GM18861 (cell line): ENCODE data around the gene EYA2.

Source experiments
- ATAC-seq: cut with Tn5 transposase; IDR thresholded peaks from one replicate; pipeline ENCODE4 v1.9.1; 2021; ENCODE audit not compliant: unreplicated experiment

EYA2 gene

DNA sequence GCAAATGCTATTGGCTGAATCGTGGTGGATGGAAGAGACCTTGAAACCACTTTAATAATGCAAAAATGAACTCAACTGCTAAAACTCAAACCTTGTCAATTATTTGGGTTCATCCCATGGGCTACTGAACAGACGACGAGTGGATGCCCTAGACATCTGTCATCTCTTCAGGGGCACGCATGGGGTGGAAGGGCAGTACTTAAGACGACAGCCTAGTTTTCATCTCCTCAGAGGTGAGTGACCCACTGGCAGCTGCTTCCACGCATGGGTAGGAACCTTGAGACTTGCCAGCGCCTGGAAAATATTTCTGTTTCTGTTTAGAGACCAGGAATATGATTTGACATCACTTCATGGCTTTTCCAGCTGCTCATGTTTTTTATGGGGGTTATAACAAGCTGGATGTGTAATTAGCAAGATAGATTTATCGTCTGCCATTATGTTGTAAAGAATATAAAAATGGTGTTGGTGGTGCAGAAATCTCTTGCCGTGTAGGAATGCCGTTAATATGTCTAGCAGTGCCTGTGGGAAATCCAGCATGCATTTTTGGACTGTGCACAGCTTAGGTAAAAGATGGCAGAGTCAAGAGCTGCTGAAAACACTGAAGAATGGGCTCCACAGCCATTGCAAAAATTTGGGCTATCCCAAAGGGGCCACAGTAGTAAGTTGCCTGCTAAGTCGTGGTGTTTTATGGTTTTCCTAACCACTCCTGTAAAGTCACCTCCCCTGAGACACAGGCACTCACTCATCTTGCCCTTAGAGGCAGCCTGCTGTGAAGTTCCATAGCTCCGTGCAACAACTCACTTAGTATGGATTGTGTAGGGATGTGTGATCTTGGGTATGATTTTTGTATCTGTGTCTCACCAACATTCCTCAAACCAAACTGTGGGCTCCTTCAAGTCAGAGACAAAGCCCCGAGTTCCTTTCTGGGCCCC lies 203.3 kb downstream of the EYA2 start:
- ATAC-seq, result no peak

DNA sequence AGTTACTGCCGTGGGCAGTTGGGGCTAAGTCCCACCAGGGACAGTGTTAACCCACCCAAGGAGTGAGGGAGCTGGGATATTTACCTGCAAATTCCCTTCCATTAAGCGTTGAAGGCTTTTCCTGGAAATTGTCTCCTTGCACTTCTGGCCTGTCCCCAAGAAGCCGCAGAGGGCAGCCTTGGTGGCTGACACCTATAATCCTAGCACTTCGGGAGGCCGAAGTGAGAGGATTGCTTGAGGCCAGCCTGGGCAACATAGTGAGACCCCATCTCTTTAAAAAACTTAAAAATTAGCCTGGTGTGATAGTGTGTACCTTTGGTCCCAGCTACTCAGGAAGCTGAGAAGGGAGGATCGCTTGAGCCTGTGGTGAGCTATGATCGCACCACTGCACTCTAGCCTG lies 204.4 kb downstream of the EYA2 start:
- ATAC-seq, result no peak

DNA sequence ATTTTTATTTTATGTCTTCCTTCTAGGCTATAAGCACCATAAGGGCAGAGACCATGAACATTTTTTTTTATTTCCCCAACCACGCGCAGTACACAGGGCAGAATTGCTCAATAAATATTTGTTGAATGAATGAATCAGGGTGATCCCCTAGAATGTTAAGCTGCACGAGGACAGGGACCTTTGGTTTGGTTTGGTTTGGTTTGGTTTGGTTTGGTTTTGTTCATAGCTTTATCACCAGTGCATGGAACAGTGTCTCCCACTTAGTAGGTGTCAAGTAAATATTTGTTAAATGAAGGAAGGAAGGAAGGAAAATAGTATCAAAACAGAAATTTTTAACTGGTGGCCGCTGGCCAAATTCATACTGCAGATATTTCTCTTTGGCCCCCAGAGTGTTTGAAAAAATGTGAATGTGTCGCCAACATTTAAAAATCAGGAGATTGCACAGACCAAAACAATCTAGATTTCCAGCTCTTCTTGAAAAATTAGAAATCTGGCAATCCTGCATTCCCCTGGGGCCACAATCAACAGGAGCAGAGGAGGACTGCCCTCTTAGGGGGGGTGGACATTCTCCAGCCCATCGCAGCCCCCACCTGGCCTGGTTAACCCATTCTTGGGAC lies 205.3 kb downstream of the EYA2 start:
- no peak for ATAC-seq

DNA sequence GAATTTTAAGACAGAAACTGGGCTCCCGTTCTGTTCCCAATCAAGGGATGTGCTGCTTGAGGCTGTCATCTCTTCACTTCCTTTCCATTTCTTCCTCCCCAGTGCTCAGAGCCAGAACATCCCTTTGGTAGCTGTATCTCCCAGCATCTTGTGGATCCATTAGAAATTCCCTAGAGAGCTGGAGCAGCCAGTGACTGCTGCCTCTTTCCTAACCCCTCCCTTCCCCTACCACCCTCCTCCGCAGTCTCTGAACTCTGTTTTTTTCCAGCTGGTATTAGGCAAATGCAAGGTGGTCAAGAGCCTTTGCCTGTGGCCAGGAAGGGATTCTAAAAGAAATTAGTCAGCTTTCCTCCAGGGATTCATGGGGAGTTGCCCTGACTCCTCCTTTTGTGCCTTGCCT lies 208.0 kb downstream of the EYA2 start:
- ATAC-seq, result no peak

DNA sequence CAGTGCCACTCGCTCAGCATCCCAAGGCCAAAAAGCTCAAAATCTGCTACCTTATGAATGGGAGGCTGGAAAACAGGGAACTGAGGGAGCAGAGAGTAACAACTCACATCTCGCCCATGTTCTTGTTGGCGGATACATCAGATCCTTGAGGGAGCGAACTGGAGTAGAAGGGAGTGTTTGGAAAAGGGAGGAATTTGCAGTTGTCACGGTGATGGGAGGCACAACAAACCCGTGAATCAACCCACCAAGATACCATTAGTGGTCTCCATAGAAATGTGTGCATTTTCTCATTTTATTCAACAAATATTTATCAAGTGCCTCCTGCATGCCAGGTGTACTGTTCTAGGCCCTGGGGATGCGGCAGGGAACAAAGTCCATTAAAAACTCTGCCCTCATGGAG lies 212.1 kb downstream of the EYA2 start:
- no peak for ATAC-seq

DNA sequence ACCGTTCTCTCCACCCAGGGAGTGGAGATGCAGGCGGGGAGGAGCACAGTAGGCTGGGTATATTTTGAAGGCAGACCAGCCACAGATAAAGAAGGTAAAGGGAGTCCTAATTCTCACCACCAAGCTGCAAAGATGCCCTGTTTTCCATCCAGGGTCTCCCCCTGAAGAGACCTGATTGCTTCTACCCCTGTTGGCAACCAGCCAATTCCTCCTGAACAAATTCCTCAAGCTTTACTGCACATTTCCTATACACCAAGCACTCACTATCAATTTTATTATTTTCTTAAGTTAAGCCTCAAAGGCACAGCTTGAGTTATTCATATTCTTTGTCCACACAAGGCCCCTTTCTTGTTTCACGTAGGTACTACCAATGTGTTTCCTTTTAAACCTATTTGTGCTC lies 214.4 kb downstream of the EYA2 start:
- no peak for ATAC-seq

DNA sequence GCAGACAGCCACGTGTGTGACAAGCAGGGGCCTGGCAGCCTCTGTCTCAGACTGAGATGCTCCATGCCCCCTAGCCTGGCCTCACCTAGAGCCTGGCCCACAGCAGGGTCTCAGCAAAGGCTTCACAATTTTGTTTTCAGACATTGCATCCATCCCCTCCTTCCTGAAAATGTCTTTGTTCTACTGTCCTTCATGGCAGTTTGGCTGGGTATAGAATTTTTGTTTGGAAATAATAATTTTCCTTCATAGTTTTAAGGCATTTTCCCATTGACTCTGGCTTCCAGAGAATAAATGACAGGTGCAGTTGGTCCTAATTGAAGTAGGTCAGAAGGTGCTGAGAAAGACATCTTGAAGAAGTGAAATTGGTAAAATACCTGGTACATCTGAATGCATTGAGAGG lies 216.2 kb downstream of the EYA2 start:
- ATAC-seq, result no peak

DNA sequence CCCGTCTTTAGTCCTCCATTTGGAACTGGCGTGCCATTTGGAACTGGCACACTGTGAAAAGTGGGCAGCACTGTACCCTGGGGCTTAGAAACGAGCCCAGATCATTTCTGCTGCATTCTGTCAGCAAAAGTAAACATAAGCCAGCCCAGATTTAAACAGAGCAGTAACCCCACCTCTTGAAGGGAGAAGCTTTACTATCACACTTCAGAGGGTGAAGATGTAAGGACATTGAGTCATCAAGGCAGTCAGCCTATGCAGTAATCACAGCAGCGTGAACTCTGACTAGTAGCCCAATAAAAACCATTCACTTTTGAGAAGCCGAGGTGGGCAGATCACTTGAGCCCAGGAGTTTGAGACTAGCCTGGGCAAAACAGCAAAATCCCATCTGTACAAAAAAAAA lies 216.9 kb downstream of the EYA2 start:
- ATAC-seq, result no peak

DNA sequence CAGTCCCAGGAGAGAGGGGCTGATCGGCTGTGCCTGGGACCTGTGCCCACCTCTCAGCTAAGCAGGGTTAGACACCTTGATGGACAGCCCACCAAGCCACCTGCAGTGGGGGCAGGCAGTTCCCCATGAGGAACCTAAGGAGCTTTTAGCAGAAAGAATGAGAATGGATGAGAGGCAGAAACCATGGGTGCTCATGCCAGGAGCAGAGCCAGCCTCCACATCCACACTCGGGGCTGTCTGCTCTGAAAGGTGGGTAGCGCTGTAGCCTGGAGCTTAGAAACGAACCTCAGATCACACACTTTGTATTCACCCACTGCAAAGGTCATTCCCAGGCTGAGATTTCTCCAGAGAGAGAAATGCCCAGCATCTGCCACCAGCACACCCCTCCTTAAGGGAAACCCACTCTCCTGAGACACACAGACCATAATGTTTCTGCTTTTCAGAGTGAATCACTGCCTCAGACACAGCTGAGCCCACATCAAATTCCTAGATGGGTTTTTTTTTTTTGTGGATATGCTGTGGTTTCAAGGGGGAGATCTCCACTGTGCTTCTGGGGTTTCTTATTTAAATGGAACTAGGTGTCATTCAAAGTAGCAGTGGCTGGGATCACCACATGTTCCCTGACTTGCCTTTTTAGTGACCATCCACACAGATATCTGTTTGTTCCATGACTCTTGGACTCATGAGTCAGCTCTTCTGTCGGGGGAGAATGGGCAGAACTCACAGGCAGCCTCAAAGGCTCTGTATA lies 218.9 kb downstream of the EYA2 start:
- no peak for ATAC-seq

DNA sequence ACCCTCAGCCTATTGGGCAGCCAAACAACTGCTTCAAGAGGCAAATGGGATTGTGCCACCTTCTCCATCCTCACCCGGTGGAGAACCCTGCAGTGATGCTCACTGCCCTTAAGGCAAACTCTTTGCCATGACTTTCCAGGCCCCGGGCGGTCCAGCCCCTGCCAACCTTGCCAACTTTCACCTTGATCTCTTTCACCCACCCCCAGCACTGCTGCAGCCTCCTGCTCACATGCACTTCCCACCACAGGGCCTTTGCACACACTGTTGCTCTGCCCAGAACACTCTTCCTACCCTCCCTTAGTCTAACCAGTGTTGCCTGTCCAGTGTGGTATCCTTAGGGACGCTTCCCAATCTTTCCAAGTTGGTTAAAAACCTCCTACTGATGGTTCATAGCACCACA lies 221.1 kb downstream of the EYA2 start:
- no peak for ATAC-seq

DNA sequence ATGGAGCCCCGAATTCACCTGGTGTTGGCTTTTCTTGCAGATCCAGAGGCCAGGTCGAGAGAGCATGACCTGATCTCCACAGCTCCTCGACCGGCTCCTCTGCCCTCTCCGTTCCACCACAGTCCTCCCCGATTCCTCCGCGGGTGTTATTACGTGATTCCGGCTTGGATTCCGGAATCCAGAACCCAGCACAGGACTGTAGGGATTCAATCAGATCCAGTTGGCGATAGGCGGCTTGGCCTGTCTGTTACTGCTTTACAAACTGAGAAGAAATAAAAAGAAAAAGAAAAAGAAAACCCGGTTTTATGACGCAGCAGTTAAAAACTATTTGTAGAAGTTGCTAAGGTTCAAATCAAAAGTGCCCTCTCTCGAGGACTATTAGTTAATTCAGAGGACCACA lies 222.7 kb downstream of the EYA2 start:
- no peak for ATAC-seq

DNA sequence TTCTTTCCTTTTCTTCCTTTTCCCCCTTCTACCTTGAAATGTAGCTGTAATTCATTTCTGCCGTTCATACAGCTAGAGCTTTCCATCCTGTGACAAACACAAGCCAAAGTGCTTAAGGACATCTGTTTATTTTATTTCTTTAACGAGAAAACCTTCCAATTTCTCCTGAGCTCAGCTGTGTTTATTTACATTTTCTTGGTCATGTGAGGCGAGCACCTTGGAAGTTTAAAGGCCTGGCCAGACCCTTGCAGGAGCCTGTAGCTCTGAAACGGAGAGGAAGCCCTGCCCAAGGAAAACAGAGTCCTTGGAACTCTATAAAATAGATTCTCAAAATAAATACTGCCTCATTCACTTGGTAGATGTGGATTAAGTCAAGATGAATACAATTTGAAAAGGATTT lies 223.1 kb downstream of the EYA2 start:
- no peak for ATAC-seq

DNA sequence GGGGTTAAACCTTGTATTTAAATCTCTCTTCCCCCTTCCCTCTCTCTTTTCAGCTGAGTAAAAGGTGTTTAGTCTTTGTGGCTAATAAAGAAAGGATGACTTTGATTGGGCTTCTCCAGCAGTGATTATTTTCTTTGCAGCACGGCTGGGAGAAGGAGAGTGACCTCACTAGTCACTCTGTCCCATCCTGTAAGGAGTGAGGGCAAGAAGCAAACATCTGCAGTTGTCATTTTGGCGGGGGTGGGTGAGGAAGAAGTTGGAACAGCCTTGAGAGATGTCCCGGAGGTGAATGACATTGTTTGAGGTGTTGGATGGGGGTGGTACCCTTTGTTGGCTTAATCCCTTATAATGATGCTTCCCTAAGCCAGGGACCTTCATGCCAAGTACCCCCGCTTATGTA lies 223.6 kb downstream of the EYA2 start:
- no peak for ATAC-seq

DNA sequence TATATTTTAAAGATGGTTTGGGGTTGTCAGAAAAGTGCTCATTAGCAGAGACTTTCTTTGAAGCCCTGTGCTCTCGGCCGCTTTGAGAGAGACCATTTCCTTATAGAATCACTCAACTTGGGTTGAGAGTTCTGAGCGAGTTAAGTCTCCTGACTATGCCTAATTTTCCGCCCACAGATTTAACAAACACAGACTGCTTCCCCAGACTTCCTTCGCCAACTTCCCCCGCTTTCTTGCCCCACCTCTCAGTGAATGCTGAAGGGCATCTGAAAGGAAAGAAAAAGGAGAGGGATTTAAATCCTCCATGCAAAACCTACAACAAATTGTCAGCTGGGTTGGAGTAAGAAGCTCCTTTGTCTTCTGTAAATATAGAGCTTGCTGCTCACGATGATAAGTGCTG lies 224.0 kb downstream of the EYA2 start:
- no peak for ATAC-seq

DNA sequence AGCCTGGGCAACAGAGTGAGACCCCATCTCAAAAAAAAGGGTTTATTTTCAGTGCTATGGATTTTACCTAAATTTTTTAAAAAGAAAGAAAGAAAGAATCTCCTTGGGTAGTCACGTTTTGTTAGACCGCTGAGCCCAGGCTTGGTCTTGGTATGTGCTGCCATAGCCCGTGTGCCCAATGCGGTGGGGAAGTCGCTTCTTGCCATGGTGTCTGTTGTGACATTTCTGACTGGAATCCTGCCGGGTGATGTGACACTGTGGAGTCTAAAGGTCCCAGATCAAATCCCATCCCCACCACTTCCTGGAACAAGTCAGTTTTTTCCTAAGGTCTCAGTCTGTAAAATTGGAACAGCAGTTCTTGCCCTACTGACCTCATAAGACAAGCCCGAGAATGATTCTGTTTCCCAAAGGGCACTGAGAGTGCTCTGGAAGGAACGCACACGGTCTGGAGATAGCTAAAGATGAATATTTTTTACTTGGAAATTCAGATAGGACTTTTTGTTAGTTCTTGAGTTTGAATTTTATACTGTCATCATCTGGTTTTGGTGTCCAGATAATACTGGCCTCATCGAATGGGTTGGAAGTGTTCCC lies 225.8 kb downstream of the EYA2 start:
- ATAC-seq, result no peak

DNA sequence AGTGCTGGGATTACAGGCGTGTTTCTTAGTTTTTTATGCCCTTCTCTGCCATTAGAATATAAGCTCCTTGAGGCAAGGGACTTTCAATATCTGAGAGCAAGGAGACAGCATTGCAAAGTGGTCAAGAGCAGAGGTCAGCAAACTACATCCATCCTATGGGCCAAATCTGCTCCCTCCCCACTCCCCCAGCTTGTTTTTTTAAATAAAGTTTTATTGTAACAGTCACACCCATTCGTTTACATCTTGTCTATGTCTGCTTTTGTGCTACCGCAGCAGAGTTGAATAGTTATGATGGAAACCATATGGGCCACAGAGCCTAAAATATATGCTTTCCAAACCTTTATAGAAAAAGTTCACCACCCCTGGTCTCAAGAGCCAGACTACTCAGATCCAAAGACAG lies 227.9 kb downstream of the EYA2 start:
- ATAC-seq, result no peak

DNA sequence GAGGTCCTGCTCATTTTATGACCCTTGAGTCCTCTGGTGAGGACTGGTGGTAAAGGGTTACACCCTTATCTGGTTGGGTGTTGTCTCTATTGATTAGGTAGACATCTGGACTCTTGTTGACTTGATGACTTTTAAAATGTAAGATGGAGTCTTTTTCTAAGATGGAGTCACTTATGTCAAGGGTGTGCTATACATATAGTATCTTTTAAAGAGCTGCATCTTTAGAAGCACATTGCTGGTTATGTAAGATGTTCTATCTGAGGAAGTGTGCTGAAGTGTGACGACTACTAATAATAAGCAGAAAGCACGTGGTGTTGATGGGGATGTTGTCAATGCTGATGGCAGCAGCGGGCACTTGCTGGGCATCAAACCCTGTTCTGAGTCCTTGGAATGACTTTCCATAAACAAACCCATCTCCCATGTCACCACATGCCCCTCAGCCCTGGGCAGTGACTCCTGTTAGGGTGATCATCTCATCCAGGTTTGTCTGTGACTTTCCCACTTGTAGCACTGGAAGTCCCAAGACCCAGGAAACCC lies 229.6 kb downstream of the EYA2 start:
- no peak for ATAC-seq

DNA sequence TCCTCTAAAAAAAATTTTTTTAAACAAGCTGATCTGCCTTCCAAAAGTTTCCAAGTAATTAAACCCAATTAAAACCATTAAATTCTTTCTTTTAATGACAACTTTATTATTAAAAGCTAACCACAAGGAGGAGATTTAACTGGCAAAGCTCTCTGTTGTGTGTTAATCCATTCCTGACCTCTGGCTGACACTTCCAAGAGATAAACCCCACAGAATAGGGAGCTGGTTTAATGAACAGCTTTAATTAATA lies 230.8 kb downstream of the EYA2 start:
- ATAC-seq, result no peak

DNA sequence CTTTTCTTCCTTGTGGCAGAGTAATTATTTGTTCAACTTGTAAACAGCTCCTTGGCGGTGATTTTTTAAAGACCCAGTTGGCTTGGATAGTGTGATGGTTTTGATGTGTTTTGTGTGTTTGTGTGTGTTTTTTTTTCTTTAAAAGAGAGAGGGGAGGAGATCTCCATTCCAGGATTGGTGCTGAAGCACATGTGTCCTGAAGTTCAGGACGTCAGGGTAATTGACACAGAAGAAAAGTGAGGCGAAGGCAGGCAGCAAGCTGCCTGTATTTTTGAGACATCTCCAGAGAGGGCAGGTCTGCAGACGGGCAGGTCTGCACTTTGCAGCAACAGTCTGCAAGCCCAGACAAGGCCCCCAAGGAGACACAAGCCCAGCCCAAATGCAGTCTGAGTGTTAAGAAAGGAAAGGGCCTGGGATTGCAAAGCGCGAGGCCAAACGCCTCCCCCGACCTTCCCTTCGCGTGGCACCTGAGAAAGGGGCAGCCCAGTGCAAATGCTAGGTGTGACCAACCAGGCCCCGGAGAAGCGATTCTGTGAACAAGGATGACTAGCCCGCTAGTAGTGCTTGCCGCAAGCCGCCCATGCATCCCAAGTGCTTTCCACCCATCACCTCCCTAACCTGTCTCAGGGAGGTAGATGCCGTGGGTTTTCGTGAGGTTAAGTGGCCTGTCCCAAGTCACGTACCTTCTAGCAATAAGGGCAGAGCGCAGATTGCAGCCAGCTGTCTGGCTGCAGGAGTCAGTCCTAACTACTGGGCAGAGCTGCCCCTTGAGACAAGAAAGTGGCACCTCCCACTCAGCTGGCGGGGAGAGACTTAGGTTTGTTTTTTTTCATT lies 231.3 kb downstream of the EYA2 start:
- ATAC-seq, result no peak

DNA sequence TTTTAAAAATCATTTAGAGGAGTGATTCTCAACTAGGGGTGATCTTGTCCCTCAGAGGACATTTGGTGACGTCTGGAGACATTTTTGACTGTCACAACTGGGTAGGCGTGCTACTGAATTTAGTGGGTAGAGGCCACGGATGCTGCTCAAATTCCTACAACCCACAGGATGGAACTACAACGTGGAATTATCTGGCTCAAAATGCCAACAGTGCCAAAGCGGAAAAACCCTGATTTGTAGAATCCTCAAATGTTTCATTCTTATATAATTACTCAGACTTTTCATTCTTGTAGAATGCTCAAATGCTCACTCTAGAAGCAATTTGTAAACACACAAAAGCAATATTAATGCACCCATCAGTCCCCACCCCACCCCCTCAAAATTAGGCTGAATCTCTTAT lies 232.1 kb downstream of the EYA2 start:
- ATAC-seq, result no peak

DNA sequence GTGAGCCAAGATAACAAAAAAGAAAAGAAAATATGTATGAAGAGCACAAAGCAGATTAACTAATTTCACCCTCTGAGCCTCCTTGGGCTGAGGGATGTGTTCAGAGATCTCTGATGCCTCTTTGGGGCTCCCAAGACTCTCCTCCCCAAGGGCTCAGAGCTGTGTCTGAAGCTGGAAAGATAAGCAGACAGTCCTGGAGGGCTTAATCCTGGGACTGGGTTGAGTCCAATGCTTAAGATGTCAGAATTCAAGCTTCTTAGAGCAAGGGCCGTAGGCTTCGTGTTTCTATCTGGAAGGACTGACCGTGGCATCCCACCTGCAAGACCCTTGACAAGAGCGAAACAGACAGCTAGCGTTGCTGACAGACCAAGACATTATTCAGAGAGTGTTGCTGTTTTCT lies 232.9 kb downstream of the EYA2 start:
- ATAC-seq, result no peak
